LNCaP clone FGC (cell line): ENCODE measurements around the gene RHOBTB1.
"Not testable (repeated sequence)": the region's sequence is repeated elsewhere in the genome, so short reads cannot be mapped to it uniquely, and the experiment has no call there.

Source experiments
- DNase-seq: peaks from one replicate; pipeline ENCODE4 v3.0.0-alpha.2; 2011; ENCODE audit warnings: low read depth
- H3K4me3 ChIP-seq: 2 replicates; pipeline ENCODE4 v1.5.1; 2011; ENCODE audit warnings: mild to moderate bottlenecking, low read depth, low read length, control low read depth
- TF ChIP-seq, protein P1 (sequence below): IDR thresholded peaks from 2 replicates; pipeline ENCODE4 v1.5.1; 2012; ENCODE audit warnings: mild to moderate bottlenecking; ENCODE audit not compliant: control insufficient read depth, insufficient read depth; ENCODE audit errors: extremely low read depth

RHOBTB1 gene

DNA sequence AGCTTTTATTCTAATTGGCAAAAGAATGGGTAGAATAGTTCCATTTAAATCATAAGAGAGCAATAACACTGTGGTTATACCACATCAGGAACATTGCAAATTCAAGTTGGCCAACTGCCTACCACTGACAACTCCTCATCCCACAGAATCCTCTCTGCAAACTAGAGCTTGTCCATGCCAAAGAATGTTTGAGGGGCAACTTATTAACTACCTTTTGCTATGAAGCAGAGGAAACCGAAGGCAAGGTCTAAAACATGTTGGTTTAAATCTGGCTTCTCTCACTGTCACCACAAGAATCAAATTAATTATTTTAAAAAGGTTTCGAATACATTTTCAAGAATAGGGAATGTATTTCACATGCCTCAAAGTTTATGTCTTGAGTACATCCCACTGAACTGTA, 36.0 kb downstream of the RHOBTB1 start:
- no peak for DNase-seq
- TF ChIP-seq, protein P1, sequence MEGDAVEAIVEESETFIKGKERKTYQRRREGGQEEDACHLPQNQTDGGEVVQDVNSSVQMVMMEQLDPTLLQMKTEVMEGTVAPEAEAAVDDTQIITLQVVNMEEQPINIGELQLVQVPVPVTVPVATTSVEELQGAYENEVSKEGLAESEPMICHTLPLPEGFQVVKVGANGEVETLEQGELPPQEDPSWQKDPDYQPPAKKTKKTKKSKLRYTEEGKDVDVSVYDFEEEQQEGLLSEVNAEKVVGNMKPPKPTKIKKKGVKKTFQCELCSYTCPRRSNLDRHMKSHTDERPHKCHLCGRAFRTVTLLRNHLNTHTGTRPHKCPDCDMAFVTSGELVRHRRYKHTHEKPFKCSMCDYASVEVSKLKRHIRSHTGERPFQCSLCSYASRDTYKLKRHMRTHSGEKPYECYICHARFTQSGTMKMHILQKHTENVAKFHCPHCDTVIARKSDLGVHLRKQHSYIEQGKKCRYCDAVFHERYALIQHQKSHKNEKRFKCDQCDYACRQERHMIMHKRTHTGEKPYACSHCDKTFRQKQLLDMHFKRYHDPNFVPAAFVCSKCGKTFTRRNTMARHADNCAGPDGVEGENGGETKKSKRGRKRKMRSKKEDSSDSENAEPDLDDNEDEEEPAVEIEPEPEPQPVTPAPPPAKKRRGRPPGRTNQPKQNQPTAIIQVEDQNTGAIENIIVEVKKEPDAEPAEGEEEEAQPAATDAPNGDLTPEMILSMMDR = no peak
- H3K4me3 ChIP-seq = no peak overlapping the region

DNA sequence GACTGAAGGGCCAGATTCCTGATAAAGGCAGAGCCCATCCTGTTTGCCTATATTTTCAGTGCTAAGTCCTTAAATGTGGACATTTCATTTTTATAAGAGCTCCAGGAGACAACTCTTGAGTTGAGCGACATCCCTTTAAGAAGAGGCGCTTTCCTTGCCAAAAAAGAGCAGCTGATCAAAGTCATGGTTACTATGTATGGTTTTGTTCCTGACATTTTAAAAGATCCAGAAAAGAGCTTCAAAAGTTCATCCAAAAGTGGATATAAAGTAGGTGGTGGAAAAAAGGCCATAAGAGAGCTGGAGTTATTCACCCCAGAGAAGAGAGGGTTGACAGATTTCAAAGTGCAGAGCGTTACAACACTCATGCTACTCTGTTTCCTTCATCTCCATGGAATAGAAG, 36.7 kb downstream of the RHOBTB1 start:
- DNase-seq = no peak
- H3K4me3 ChIP-seq = no peak overlapping the region
- TF ChIP-seq, protein P1 = no peak

DNA sequence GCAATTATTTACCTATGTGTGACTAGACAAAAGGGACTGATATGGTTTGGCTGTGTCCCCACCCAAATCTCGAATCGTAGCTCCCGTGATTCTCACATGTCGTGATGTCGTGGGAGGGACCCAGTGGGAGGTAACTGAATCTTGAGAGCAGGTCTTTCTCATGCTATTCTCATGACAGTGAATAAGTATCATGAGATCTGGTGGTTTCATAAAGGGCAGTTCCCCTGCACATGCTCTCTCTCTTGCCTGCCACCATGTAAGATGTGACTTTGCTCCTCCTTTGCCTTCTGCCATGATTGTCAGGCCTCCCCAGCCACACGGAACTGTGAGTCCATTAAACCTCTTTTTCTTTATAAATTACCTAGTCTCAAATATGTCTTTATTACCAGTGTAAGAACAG, 37.2 kb downstream of the RHOBTB1 start:
- not testable (repeated sequence) for DNase-seq, H3K4me3 ChIP-seq

DNA sequence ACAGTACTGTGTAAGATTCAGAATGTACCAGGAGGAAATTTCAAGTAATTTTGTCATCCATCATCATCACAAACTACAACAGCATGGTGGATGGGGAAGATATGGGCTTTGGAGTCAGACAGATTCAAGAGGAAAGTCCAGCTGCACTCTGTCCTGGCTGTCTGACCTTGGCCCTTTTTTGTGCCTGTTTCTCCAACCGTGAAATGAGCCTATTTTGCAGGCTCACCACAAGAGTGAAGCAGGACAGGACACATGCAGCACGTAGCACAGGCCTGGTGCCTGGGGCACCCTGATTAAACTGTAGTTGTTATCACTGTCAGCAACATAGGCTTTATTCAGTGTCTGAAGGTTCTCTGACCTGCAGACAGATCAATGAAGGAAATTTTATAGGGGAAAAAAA, 37.6 kb downstream of the RHOBTB1 start:
- TF ChIP-seq, protein P1 = no peak
- no peak for DNase-seq
- H3K4me3 ChIP-seq = no peak overlapping the region

DNA sequence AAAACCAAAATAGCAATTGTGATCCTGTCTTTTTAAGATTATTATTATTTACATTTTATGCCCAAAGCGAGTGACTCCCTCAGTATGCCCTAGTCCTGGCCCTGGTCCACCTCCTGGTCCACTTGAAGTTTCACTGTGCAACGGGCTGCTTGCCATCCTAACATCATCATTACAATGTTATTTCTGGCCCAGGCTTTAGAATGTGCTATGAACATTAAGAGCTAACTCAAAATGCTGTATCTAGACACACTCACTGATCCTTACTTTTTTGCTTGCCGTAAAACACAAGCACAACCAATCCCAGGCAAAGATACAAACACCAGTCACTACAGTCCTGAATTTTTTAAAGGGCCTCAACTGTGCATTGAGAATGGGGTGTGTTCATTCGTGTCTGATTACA, 38.4 kb downstream of the RHOBTB1 start:
- no peak for DNase-seq

DNA sequence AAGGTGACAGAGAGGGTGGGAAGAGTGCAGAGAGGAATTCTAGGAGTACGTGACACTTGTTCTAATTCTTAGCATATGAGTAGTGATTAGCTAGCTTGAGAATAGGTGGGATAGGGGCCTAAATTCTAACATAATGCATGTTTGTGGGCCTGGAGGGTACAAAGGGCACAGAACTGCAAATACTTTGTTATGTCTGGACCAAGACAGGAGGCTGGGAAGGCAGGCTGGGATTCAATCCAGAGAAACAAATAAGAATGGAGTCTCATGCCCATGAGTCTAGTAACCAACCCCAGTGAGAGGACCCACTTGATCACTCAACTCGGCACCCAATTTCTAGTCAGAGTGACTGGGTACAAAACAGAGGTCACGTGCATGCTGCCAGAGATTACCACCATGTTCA, 40.9 kb downstream of the RHOBTB1 start:
- TF ChIP-seq, protein P1 = no peak
- no peak for DNase-seq
- no peak overlapping the region for H3K4me3 ChIP-seq

More for the DNA sequence above, 38.4 kb downstream of the RHOBTB1 start:
- TF ChIP-seq, protein P1 = no peak
- H3K4me3 ChIP-seq = no peak overlapping the region

DNA sequence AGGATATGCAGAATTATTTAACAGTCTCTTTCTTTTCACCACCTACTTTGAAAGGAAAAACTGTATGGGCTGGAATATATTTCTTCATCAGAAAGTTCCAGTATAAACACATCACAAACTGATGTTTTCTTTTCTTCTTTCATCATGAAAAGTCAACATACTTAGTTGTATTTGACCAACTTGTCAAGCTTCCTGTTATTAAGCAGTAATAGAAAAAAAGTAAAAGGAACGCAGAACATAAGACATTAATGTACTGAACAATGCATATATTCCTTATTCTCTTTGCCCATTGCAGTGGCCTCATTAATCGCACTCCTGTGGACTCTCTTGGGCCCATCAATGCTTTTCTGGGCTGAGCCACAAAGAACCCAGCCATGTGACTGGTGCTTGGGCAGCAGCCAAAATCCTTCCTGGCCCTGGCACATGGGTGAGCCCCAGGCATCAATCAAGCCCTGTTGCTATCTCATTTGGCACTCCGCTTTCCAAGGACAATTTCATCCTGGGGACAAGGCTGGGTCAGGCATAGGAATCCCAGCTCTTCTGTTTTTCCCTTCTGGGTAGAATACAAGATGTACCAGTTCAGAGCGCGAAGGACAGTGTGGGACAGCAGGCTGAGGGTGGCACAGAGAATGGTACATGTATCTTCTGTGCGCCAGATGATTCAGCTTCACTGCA, 42.3 kb downstream of the RHOBTB1 start:
- TF ChIP-seq, protein P1 = no peak
- DNase-seq = no peak
- H3K4me3 ChIP-seq = no peak overlapping the region

DNA sequence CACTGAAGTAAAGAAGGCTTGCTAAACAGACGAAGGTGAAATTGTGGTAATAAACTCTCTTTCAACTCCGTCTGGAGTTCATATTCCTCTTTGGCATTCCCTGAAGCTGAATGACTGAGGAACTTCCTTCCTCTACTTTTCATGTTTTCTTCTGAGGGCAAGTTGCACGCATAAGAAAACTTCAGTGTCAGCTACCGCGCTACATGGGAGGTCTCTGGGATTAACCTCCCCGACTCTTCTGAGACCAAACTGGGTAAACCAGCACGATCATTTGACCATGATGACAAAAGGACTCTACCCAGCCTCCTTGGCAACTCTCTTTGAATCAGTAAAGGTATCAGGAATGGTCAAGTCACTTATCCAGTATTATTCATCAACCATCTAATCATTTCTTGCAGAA, 44.7 kb downstream of the RHOBTB1 start:
- TF ChIP-seq, protein P1 = no peak

More for the DNA sequence above, 44.7 kb downstream of the RHOBTB1 start:
- no peak for DNase-seq
- no peak overlapping the region for H3K4me3 ChIP-seq
